ENCODE results near the gene N4BP2. TPM values are rescaled to one million over a fixed set of nuclear protein-coding genes. Genes with fewer than 3 reads are reported as not detected.
"Not testable (repeated sequence)": the region's sequence is repeated elsewhere in the genome, so short reads cannot be mapped to it uniquely, and the experiment has no call there.

Gene N4BP2
- polyA plus RNA-seq, 4 donors, result 19.7 to 25.1 (median 23.2) TPM

DNA sequence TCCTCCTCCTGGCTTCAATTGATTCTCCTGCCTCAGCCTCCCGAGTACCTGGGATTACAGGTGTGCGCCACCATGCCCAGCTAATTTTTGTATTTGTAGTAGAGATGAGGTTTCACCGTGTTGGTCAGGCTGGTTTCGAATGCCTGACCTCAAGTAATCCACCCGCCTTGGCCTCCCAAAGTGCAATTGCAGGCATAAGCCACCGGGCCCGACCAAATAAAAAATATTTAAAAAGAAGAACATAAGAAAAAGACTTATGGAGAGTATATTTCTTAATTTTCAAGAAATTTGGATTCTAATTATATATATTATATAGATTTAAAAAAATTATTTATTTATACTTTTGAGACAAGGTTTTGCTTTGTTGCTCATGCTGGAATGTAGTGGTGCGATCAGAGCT lies 29.8 kb downstream of the N4BP2 start:
- no peak for DNase-seq (ENCODE audit: low read depth in 4 of 4, low spot score in 3 of 4)

GRCh38 chr4:40087799-40088366 lies 31.2 kb downstream of the N4BP2 start:
- DNase-seq (ENCODE audit: low read depth in 4 of 4, low spot score in 3 of 4), result no peak

DNA sequence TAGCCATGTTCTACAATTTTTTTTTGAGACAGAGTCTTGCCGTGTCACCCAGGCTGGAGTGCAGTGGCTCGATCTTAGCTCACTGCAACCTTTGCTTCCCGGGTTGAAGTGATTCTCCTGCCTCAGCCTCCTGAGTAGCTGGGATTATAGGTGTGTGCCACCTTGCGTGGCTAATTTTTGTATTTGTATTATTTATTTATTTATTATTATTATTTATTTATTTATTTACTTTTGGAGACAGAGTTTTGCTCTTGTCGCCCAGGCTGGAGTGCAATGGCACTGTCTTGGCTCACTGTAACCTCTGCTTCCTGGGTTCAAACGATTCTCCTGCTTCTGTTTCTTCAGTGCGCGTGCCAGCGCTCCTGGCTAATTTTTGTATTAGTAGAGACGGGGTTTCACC lies 36.8 kb downstream of the N4BP2 start:
- not testable (repeated sequence) for DNase-seq (ENCODE audit: low read depth in 4 of 4, low spot score in 3 of 4)

DNA sequence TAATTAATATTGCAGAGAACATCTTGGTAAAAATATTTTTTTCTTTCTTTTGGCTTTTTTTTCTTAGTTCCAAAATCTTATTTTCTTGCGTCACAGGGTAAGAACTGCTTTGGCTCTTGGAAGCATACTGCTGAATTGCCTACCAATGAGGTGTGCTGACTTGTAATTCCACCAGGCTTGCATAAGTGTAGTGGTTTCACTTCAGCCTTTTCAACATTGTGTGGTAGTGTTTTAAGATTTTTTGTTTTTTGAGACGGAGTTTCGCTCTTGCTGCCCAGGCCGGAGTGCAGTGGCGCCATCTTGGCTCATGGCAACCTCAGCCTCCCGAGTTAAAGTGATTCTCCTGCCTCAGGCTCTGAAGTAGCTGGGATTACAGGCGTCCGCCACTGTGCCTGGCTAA lies 42.4 kb downstream of the N4BP2 start:
- DNase-seq (ENCODE audit: low read depth in 4 of 4, low spot score in 3 of 4), result no peak

GRCh38 chr4:40107150-40107549 lies 50.5 kb downstream of the N4BP2 start:
- DNase-seq (ENCODE audit: low read depth in 4 of 4, low spot score in 3 of 4), result not testable (repeated sequence)

GRCh38 chr4:40112027-40112792 lies 55.6 kb downstream of the N4BP2 start:
- no peak for DNase-seq (ENCODE audit: low read depth in 4 of 4, low spot score in 3 of 4)

GRCh38 chr4:40114206-40114605 lies 57.6 kb downstream of the N4BP2 start:
- no peak for DNase-seq (ENCODE audit: low read depth in 4 of 4, low spot score in 3 of 4)

- no peak for DNase-seq (ENCODE audit: low read depth in 4 of 4, low spot score in 3 of 4)
Measured at GRCh38 chr4:40118861-40119260, 62.2 kb downstream of the N4BP2 start.

DNA sequence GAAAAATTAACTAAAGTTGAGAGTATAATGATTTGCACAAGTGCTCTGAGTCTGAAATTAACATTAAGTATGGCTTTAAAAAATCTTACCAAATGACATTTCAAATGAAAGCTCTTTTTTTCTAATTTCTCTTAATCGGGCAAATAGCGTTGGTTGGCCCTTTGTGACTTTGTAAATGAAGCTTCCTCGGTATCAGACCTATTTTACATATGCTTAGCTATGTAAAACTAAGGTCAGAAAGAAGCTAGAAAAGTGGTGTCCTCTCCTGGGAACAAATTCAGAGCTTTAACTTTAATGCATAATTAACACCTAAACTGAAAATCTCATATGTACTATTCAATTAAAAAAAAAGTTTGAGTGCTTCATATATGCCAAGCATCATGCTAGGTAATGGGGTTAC lies 62.7 kb downstream of the N4BP2 start:
- DNase-seq (ENCODE audit: low read depth in 4 of 4, low spot score in 3 of 4), result no peak

DNA sequence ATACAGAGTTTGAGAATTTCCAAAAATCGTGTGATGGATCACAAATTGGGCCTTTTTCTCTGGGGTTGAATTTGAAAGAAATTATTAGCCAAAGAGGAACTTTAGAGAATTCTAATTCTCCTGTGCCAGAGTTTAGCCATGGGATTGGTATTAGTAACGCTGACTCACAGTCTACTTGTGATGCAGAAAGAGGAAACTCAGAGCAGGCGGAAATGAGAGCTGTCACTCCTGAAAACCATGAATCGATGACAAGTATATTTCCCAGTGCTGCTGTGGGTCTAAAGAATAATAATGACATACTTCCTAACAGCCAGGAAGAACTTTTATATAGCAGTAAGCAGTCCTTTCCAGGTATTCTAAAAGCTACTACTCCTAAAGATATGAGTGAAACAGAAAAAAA lies 64.9 kb downstream of the N4BP2 start:
- DNase-seq (ENCODE audit: low read depth in 4 of 4, low spot score in 3 of 4), result no peak

GRCh38 chr4:40122941-40123340 lies 66.3 kb downstream of the N4BP2 start:
- no peak for DNase-seq (ENCODE audit: low read depth in 4 of 4, low spot score in 3 of 4)

DNA sequence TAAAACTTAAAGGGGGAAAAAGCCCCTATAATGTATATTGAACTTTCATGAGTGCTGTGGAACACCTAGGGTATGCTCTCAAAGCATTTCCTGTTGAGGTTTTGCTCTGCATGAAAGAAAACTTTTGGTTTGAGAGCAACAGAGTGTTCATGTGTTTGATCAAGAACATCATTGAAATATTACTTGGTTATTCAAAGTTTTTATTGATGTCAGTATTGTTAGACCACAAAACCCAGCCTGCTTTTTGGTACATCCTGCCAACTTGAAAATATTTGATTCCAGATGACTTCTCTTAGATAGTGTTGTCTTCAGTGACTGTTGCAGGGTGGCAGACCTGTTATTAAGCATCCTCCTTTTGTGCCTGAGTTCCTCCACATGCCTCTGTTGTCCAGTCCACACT lies 68.0 kb downstream of the N4BP2 start:
- no peak for DNase-seq (ENCODE audit: low read depth in 4 of 4, low spot score in 3 of 4)

DNA sequence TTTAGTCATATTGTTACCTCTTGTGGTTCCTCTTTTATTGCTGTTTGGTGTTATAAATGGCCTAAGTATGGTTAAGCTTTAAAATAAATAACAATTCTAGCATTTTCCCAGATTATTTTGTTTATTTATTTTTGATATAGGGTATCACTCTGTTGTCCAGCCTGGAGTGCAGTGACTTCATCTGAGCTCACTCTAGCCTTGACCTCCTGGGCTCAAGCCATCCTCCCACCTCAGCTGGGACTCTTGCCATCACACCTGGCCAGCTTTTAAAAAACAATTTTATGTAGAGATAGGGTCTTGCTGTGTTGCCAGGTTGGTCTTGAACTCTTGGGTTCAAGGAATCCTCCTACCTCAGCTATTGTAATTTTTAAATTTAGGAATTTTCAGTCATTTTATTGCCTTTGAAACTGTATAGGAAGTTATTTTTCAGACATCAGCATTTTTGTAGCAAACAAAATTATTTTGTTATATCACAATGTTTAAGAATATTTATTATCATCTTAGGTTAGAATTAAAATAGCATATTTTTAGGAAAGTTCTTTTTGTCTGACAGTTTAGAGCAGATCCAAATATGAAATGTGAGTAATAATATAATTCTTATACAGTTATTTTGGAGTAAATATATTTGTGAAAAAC lies 73.9 kb downstream of the N4BP2 start:
- no peak for DNase-seq (ENCODE audit: low read depth in 4 of 4, low spot score in 3 of 4)

DNA sequence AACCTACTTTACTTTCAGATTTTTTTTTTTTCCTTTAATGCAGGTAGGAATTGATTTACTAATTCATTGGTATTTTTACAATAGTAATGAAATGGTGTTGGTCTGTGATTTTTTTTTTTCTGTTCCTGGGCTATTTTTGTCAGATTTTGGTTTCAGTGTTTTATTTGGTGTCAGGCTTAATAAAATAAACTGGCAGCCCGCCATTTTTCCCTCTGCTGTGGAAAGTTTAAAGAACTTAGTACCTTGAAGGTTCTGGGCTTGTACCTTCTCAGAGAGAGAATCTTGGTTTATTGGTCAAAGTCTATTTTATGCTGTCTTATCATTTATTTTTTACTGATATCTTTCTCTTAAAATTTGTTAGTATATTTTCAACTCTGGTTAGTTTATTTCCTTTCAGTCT lies 76.2 kb downstream of the N4BP2 start:
- no peak for DNase-seq (ENCODE audit: low read depth in 4 of 4, low spot score in 3 of 4)

DNA sequence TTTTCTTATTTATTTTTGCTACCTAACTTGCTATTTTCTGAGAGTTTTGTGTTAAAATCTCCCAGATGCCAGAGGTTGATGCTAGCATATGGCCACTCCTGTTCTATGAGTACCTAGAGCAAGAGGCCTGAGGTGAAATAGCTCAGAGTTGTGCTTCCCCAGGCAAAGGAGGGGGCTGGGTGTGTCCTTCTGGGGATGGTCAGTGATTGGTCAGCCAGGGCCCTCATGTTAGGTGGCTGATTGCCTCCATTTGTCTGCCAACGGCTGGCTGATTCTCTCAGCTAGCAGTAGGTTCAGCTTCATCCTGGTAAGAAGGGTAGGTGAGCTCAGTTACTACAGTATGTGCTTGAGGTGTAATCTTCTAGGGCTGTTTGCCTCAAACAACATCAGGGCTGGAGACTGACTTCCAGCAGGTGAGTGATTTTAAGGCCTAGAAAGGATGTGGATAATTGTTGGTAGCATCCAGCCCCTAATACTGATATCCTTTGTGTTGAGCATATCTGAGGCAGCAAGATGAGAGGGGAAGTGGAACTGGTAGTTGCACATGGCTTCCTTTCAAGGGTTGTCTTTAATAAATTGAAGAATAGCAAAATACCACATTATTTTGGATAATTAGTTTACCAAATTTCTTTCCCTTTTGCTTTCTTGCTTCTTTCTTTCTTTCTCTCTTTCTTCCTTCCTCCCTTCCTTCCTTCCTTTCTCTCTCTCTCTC lies 77.7 kb downstream of the N4BP2 start:
- DNase-seq (ENCODE audit: low read depth in 4 of 4, low spot score in 3 of 4), result no peak

GRCh38 chr4:40136202-40136601 lies 79.6 kb downstream of the N4BP2 start:
- DNase-seq (ENCODE audit: low read depth in 4 of 4, low spot score in 3 of 4), result not testable (repeated sequence)

GRCh38 chr4:40140196-40140595 lies 83.5 kb downstream of the N4BP2 start:
- DNase-seq (ENCODE audit: low read depth in 4 of 4, low spot score in 3 of 4), result no peak

GRCh38 chr4:40140597-40140996 lies 83.9 kb downstream of the N4BP2 start:
- DNase-seq (ENCODE audit: low read depth in 4 of 4, low spot score in 3 of 4), result not testable (repeated sequence)

GRCh38 chr4:40143926-40144508 lies 87.4 kb downstream of the N4BP2 start:
- DNase-seq (ENCODE audit: low read depth in 4 of 4, low spot score in 3 of 4), result no peak

GRCh38 chr4:40144716-40145115 lies 88.1 kb downstream of the N4BP2 start:
- no peak for DNase-seq (ENCODE audit: low read depth in 4 of 4, low spot score in 3 of 4)

GRCh38 chr4:40147490-40147889 lies 90.8 kb downstream of the N4BP2 start:
- DNase-seq (ENCODE audit: low read depth in 4 of 4, low spot score in 3 of 4), result not testable (repeated sequence)
